ENCODE results near the gene ZNF292.
A peak's percentile ranks its signal among the peaks of the same experiment; 100 is the strongest.
"Not testable (repeated sequence)": the region's sequence is repeated elsewhere in the genome, so short reads cannot be mapped to it uniquely, and the experiment has no call there.

The ZNF292 gene

GRCh38 chr6:87154993-87155841, at the start of gene ZNF292:
TSS of gene ZNF292 (plus strand) at chr6:87155565. CDS start at chr6:87155592, 27 bp downstream.
- DNase-seq (ENCODE audit: low read depth), result peak; percentile 93

- no peak for DNase-seq (ENCODE audit: low read depth)
Measured at GRCh38 chr6:87105823-87106222, 49.5 kb upstream of the ZNF292 start.

- no peak for DNase-seq (ENCODE audit: low read depth)
Measured at GRCh38 chr6:87110636-87111035, 44.7 kb upstream of the ZNF292 start.

- no peak for DNase-seq (ENCODE audit: low read depth)
Measured at GRCh38 chr6:87115402-87116135, 39.8 kb upstream of the ZNF292 start.

- no peak for DNase-seq (ENCODE audit: low read depth)
Measured at GRCh38 chr6:87116922-87117321, 38.4 kb upstream of the ZNF292 start.

GRCh38 chr6:87118054-87118453, 37.3 kb upstream of the ZNF292 start:
- no peak for DNase-seq (ENCODE audit: low read depth)

- DNase-seq (ENCODE audit: low read depth), result no peak
Measured at GRCh38 chr6:87122477-87122876, 32.9 kb upstream of the ZNF292 start.

- DNase-seq (ENCODE audit: low read depth), result no peak
Measured at GRCh38 chr6:87124074-87124473, 31.3 kb upstream of the ZNF292 start.

- no peak for DNase-seq (ENCODE audit: low read depth)
Measured at GRCh38 chr6:87126501-87126900, 28.9 kb upstream of the ZNF292 start.

- DNase-seq (ENCODE audit: low read depth), result no peak
Measured at GRCh38 chr6:87127737-87128136, 27.6 kb upstream of the ZNF292 start.

- DNase-seq (ENCODE audit: low read depth), result no peak
Measured at GRCh38 chr6:87136963-87137362, 18.4 kb upstream of the ZNF292 start.

GRCh38 chr6:87139236-87139635, 16.1 kb upstream of the ZNF292 start:
- no peak for DNase-seq (ENCODE audit: low read depth)

GRCh38 chr6:87139927-87140326, 15.4 kb upstream of the ZNF292 start:
- DNase-seq (ENCODE audit: low read depth), result not testable (repeated sequence)

- no peak for DNase-seq (ENCODE audit: low read depth)
Measured at GRCh38 chr6:87146363-87146762, 9.0 kb upstream of the ZNF292 start.

- no peak for DNase-seq (ENCODE audit: low read depth)
Measured at GRCh38 chr6:87150406-87150805, 5.0 kb upstream of the ZNF292 start.

- no peak for DNase-seq (ENCODE audit: low read depth)
Measured at GRCh38 chr6:87151471-87151780, 3.9 kb upstream of the ZNF292 start.

GRCh38 chr6:87151781-87152525, 3.4 kb upstream of the ZNF292 start:
- DNase-seq (ENCODE audit: low read depth), result peak; percentile 38

- no peak for DNase-seq (ENCODE audit: low read depth)
Measured at GRCh38 chr6:87152526-87152955, 2.8 kb upstream of the ZNF292 start.

GRCh38 chr6:87154641-87154992, 748 bp upstream of the ZNF292 start:
- no peak for DNase-seq (ENCODE audit: low read depth)

- no peak for DNase-seq (ENCODE audit: low read depth)
Measured at GRCh38 chr6:87155842-87156815, 764 bp downstream of the ZNF292 start.

GRCh38 chr6:87157596-87157995, 2.2 kb downstream of the ZNF292 start:
- DNase-seq (ENCODE audit: low read depth), result not testable (repeated sequence)

GRCh38 chr6:87161299-87161698, 5.9 kb downstream of the ZNF292 start:
- DNase-seq (ENCODE audit: low read depth), result no peak

All from stimulated activated CD8-positive, alpha-beta memory T cell treated with anti-CD3 and anti-CD28 coated beads, Interleukin-7, amount 100 ng/mL, for 24 hours (primary cell).